HG03439 (cell line): ENCODE data around the gene ADAMTSL3.
"Not testable (repeated sequence)": the region's sequence is repeated elsewhere in the genome, so short reads cannot be mapped to it uniquely, and the experiment has no call there.

Source experiments
- ATAC-seq: cut with Tn5 transposase; IDR thresholded peaks from one replicate; pipeline ENCODE4 v1.9.1; 2021; ENCODE audit warnings: mild to moderate bottlenecking, moderate library complexity; ENCODE audit not compliant: unreplicated experiment

ADAMTSL3 gene

GRCh38 chr15:83734487-83734886 lies 80.6 kb downstream of the ADAMTSL3 start:
- ATAC-seq = no peak

DNA sequence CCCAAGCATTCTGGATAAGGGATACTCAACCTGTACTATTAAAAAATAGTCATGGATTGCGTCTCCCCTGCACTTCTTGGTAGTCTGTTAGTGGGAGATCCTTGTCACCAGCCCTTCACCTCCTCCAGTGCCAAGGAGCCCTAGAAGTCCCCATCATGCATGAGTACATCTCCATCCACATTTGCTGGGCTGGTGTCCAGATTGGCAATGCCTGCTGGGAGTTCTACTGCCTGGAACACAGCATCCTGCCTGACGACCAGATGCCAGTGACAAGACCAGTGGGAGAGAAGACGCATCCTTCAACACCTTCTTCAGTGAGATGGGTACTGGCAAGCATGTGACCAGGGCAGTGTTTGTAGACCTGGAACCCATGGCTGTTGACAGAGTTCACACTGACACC lies 85.7 kb downstream of the ADAMTSL3 start:
- ATAC-seq = no peak

- no peak for ATAC-seq
Measured at GRCh38 chr15:83745771-83746170, 91.8 kb downstream of the ADAMTSL3 start.

GRCh38 chr15:83746231-83746630 lies 92.3 kb downstream of the ADAMTSL3 start:
- no peak for ATAC-seq

DNA sequence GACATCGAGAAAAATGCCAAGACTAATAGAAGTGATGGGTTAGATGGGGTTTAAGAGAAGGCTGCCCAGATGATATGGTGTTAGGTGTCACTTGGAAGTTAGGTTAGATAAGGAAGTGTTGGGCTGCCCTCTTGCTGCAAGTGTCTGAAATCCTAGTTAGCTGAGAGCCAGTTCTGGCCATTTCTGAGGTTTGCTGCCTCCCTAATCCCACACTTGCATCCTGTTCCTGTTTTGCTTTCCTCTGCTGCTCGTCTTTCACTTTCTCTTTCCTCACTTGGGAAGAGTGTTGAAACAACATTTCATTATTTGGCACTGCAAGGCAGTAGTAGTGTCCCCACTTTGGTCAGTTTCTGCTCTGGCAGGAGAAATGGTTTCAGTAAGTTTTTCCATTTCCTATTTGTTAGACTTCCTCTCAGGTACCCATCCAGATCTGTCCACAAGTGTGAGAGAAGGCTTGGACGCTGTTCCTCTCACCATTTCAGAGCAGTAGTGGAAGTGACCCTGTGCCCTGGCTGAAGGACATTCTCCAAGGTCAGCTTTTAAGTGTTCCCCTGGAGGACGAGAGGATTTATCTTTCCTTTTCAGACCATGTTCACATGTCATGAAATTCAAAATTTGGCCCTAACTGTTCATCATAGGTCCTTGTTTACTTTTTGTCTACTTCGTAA lies 93.3 kb downstream of the ADAMTSL3 start:
- ATAC-seq = no peak

- ATAC-seq = no peak
Measured at GRCh38 chr15:83747718-83748110, 93.8 kb downstream of the ADAMTSL3 start.

DNA sequence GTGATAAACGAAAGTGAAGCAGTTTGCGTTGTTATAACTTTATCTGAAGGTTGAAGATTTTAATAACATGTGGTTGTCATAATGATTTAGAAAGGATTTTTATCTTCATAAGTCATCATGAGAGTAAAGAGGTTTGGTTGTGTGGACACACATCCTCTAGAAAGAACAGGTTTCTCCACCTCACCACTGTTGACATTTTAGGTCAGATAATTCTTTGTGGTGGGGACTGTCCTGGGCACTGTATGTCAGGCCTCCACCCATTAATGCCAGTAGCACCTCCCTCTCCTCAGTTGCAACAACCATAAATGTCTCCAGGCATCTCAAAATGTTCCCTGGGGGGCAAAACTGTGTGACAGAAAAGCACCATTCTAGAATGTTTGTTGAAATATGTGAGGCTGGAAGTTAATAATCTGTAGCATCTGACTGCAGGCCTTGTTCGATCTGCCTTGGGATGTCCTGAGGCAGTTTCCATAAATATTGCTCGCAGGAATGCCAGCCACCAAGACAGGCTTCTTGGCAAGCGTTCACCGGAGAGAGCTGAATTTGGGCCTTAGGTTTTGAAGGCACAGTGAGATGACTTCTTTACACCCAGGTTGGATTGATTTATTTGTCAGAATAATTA lies 100.1 kb downstream of the ADAMTSL3 start:
- ATAC-seq = no peak

DNA sequence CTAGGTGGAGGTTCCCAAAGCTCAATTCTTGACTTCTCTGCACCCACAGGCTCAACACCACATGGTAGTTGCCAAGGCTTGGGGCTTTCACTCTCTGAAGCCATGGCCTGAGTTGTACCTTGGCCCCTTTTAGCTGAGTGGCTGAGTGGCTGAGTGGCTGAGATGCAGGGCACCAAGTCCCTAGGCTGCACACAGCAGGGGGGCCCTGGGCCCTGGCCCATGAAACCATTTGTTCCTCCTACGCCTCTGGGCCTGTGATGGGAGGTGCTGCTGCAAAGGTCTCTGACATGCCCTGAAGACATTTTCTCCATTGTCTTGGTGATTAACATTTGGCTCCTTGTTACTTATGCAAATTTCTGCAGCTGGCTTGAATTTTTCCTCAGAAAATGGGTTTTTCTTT lies 103.4 kb downstream of the ADAMTSL3 start:
- ATAC-seq = not testable (repeated sequence)

DNA sequence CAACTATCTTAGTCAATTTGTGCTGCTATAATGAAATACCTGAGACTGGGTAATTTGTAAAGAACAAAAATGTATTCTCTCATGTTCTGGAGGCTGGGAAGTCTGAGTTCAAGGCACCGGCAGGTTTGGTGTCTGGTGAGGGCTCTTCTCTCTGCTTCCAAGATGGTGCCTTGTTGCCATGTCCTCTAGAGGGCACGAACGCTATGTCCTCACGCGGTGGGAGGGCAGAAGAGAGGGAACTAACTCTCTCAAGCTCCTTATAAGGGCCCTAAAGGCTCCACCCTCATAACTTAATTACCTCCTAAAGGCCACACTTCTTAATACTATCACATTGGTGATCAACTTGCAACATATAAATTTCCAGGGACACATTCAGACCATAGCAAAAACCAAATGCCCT lies 108.4 kb downstream of the ADAMTSL3 start:
- no peak for ATAC-seq

DNA sequence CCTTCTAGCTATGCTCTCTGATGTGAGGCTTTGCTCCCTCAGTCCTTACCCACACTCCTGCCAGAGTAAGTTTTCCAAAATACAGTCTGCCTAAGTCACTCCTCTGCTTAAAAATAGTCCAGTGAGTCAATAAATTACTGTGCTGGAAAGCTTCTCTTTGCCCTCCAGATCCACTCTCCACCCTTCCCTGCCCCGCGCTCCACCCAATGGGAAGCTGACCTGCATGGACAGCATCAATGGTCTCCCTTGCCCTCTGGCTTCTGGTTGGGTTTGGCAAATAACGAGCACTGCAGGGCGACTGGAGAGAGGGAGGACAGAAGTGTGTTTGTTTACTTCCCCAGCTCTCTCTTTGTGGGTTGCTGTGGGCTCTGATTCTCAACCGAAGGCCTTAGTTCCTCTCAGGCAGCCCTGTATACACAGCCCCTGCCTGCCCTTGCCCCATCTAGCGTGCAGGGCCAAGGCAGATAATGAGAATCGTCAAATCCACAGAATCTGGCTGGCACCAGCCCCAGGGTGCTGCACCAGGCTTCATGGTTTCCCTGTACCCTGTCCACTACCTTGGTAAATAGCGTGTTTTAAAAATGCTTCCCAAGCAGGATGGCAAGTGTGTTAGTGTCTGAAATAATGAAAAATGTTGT lies 110.4 kb downstream of the ADAMTSL3 start:
- ATAC-seq = no peak

- ATAC-seq = no peak
Measured at GRCh38 chr15:83766339-83766738, 112.4 kb downstream of the ADAMTSL3 start.

DNA sequence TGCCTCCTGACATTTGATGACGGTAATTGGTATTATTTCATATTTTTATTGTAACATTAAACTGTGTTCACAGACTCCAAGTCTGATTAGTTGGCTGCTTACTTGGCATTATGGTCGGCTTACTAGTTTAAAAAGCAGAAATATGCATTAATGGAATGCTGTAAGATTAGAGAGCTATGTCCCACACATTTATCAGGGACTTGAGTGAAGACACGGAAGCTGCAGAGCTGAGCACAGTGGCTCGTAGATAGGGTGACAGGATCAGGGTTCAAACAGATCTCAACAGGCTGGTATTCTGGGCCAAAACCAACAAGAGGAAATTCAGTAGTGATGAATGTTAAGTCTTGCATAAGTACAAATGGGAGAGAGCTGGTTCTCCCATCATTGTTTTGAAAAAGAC lies 113.8 kb downstream of the ADAMTSL3 start:
- no peak for ATAC-seq

DNA sequence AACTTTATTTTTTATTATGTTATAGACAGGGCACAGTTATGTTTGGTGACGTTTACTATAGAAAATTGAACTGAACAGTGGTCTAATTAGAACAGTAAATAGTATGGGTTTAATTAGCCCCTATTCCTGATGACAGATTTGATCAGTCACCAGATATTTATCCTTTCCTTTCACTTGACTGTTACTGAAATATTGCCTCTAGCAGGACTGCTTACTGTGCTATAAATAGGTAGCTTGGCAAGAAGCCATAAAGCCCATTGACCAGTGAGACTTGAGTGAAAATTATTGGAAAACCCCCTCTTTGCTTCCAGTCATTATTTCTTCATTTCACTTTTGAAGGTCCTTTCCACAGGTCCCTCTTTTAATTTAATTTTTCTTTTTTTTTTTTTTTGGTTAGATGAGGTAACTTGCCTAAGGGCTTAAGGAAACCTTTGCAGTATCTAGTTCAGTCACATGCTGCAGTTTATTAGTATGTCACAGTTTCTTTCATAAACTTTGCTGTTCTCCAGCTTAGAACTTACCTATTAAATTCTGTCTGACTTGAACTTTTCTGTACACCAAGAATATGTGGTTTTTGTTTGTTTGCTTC lies 115.6 kb downstream of the ADAMTSL3 start:
- no peak for ATAC-seq

GRCh38 chr15:83775738-83776137 lies 121.8 kb downstream of the ADAMTSL3 start:
- no peak for ATAC-seq

GRCh38 chr15:83776986-83777385 lies 123.1 kb downstream of the ADAMTSL3 start:
- no peak for ATAC-seq

DNA sequence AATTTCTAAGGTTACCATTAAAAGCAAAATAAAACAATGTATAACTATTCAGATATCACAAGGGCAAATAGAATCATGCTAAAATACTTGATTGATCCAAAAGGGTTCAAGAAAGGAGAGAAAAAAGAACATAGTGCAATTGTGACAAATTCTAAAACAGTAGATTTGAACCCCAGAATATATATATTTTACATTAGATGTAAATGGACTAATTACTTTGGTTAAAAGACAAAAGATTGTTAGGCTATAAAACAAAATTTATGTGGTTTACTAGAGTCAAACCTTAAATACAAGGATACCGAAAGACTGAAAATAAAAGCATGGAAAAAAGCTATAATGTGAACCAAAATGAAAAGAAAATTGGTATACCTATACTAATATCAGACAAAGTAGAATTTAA lies 129.3 kb downstream of the ADAMTSL3 start:
- no peak for ATAC-seq

DNA sequence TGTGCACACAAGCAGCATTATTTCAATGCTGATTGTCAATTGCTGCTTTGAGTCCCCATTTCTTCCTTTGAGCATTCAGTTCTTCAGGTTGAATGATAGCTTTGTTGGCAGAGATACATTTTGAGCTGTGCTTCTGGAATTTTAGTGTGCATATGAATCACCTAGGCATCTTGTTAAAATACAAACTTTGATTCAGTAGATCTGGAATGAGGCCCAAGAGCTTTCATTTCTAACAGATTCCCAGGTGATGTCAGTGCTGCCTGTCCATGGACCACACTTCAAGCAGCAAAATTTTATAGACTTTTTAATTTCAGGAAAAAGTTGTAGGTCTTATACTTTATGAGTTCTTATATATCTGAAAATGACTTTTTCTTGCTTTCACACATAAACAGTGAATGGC lies 131.1 kb downstream of the ADAMTSL3 start:
- no peak for ATAC-seq

GRCh38 chr15:83786336-83786735 lies 132.4 kb downstream of the ADAMTSL3 start:
- no peak for ATAC-seq

GRCh38 chr15:83793069-83793468 lies 139.1 kb downstream of the ADAMTSL3 start:
- ATAC-seq = no peak

DNA sequence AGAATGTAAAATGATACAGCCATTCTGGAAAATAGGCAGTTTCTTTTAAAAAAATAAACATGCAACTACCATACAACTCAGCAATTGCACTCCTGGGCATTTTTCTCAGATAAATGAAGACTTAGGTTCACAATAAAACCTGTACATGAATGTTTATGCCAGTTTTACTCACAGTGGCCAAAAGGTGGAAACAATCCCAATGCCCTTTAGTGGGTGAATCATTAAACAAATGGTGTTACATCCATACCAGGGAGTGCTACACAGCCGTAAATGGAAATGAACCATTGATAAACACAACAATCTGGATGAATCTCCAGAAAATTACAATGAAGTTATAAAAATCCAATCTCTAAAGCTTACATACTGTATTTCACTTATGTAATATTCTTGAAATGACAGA lies 140.3 kb downstream of the ADAMTSL3 start:
- no peak for ATAC-seq

DNA sequence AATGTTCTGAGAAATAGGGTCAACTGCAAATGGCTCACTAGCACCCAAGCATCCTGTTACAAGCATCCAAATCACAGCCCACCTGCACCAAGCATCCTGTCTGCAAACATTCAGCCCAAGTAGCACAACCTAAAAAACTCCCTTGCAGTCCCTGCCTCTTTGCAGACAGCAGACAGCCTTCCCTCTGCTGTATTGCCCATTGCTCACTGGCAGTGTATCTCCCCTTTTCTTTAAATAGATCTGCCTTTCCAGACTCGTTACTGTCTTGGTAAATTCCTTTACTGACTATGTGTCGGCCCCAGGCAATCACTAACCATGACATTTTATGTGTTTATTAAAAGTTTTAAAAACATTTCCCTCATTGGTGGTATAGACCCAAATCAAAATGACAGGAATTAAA lies 155.4 kb downstream of the ADAMTSL3 start:
- ATAC-seq = no peak

- ATAC-seq = no peak
Measured at GRCh38 chr15:83810110-83810509, 156.2 kb downstream of the ADAMTSL3 start.
